K562 (cell line): ENCODE results near the gene APLF. TPM values are rescaled to one million over a fixed set of nuclear protein-coding genes. Genes with fewer than 3 reads are reported as not detected.

Experiments used
- CHD1 ChIP-seq: fragments of 200-600 bp; sonication (generic); IDR thresholded peaks from one replicate; pipeline ENCODE4 v1.6.1; 2012; ENCODE audit warnings: mild to moderate bottlenecking, moderate library complexity, low read length, inconsistent platforms
- FOXJ3 ChIP-seq: sonication (generic); formaldehyde crosslinking; IDR thresholded peaks from 2 replicates; pipeline ENCODE4 v1.4.0; 2020; ENCODE audit warnings: mild to moderate bottlenecking, missing genetic modification reagents
- MAZ ChIP-seq, 2 experiments: fragments of 450-650 bp in 1 of 2; sonication (generic) in 1 of 2; formaldehyde crosslinking; IDR thresholded peaks in 1 of 2; conservative IDR thresholded peaks in 1 of 2; 2 replicates each; pipeline versions ENCODE4 v1.4.0 to v1.5.0; 2020; ENCODE audit warnings: mild to moderate bottlenecking in 1 of 2, missing genetic modification reagents in 1 of 2
- RAD21 ChIP-seq, 2 experiments: fragments of 250-450 bp in 1 of 2; fragments of 450-650 bp in 1 of 2; sonication (Bioruptor Pico) in 1 of 2; formaldehyde crosslinking in 1 of 2; IDR thresholded peaks in 1 of 2; conservative IDR thresholded peaks in 1 of 2; 2 replicates each; pipeline versions ENCODE4 v1.4.0 to v1.8.0; 2020 to 2022; ENCODE audit warnings: mild to moderate bottlenecking in 2 of 2, moderate library complexity in 1 of 2
- SFPQ ChIP-seq: fragments of 200-400 bp; formaldehyde crosslinking; IDR thresholded peaks from 2 replicates; pipeline ENCODE4 v1.6.1; 2017; ENCODE audit warnings: mild to moderate bottlenecking, low read depth, low read length, moderate library complexity
- TEAD4 ChIP-seq, 2 experiments: sonication (generic) in 1 of 2; formaldehyde crosslinking in 1 of 2; IDR thresholded peaks; 2 replicates each; pipeline versions ENCODE4 v1.6.1 to v1.8.0; 2012 to 2022; ENCODE audit warnings: borderline replicate concordance in 1 of 2, inconsistent platforms in 1 of 2, low read length in 1 of 2, mild to moderate bottlenecking in 1 of 2, missing genetic modification reagents in 1 of 2
- polyA plus RNA-seq, 8 experiments: library from polyadenylated mRNA; depleted of rRNA in 4 of 8; stranded (reverse) in 5 of 8; unstranded in 3 of 8; fragments of >200 nt; fragmentation: Nextera tagmentation in 2 of 8; fragmentation: Illumina TruSeq in 1 of 8; extraction: Ambion mirVana in 2 of 8; extraction: Trizol in 1 of 8; gene quantifications; 2 replicates each; pipeline versions ENCODE4 v1.2.1 to v1.2.3, GENCODE V29; 2011 to 2014; ENCODE audit warnings: inconsistent platforms in 1 of 8, missing spikeins in 1 of 8
- total RNA-seq, 7 experiments: library from RNA; depleted of rRNA in 6 of 7; stranded (reverse); fragments of >200 nt in 6 of 7; fragmentation: Illumina TruSeq in 2 of 7; extraction: Trizol in 2 of 7; gene quantifications; 2 replicates each; pipeline versions ENCODE4 v1.2.1 to v1.2.3, GENCODE V29; 2011 to 2021; ENCODE audit warnings: low replicate concordance in 1 of 7
- TF ChIP-seq, protein P1 (sequence below): fragments of 450-650 bp; IDR thresholded peaks from 2 replicates; pipeline ENCODE4 v1.6.1; 2016; ENCODE audit warnings: low read depth
- TF ChIP-seq, protein P2 (sequence below): sonication (generic); formaldehyde crosslinking; IDR thresholded peaks from 2 replicates; pipeline ENCODE4 v1.8.1; 2023; ENCODE audit warnings: mild to moderate bottlenecking, missing genetic modification reagents, moderate library complexity

The APLF gene
- total and polyA plus RNA-seq, 9 of the 15 experiments (the other 6 are each of a cell fraction or from before 2014, with no cell fraction given): 0.07 to 1.1 (median 0.71) TPM

- TF ChIP-seq, protein P1, sequence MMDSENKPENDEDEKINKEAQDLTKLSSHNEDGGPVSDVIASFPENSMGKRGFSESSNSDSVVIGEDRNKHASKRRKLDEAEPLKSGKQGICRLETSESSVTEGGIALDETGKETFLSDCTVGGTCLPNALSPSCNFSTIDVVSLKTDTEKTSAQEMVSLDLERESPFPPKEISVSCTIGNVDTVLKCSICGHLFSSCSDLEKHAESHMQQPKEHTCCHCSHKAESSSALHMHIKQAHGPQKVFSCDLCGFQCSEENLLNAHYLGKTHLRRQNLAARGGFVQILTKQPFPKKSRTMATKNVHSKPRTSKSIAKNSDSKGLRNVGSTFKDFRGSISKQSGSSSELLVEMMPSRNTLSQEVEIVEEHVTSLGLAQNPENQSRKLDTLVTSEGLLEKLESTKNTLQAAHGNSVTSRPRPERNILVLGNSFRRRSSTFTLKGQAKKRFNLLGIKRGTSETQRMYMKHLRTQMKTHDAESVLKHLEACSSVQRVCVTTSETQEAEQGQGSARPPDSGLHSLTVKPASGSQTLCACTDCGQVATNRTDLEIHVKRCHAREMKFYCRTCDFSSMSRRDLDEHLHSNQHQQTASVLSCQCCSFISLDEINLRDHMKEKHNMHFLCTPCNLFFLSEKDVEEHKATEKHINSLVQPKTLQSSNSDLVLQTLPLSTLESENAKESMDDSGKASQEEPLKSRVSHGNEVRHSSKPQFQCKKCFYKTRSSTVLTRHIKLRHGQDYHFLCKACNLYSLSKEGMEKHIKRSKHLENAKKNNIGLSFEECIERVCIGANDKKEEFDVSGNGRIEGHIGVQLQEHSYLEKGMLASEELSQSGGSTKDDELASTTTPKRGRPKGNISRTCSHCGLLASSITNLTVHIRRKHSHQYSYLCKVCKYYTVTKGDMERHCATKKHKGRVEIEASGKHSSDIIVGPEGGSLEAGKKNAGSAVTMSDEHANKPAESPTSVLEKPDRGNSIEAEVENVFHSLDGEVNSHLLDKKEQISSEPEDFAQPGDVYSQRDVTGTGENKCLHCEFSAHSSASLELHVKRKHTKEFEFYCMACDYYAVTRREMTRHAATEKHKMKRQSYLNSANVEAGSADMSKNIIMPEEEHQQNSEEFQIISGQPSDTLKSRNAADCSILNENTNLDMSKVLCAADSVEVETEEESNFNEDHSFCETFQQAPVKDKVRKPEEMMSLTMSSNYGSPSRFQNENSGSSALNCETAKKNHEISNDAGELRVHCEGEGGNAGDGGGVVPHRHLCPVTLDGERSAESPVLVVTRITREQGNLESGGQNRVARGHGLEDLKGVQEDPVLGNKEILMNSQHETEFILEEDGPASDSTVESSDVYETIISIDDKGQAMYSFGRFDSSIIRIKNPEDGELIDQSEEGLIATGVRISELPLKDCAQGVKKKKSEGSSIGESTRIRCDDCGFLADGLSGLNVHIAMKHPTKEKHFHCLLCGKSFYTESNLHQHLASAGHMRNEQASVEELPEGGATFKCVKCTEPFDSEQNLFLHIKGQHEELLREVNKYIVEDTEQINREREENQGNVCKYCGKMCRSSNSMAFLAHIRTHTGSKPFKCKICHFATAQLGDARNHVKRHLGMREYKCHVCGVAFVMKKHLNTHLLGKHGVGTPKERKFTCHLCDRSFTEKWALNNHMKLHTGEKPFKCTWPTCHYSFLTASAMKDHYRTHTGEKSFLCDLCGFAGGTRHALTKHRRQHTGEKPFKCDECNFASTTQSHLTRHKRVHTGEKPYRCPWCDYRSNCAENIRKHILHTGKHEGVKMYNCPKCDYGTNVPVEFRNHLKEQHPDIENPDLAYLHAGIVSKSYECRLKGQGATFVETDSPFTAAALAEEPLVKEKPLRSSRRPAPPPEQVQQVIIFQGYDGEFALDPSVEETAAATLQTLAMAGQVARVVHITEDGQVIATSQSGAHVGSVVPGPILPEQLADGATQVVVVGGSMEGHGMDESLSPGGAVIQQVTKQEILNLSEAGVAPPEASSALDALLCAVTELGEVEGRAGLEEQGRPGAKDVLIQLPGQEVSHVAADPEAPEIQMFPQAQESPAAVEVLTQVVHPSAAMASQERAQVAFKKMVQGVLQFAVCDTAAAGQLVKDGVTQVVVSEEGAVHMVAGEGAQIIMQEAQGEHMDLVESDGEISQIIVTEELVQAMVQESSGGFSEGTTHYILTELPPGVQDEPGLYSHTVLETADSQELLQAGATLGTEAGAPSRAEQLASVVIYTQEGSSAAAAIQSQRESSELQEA: no peak
- TF ChIP-seq, protein P2, sequence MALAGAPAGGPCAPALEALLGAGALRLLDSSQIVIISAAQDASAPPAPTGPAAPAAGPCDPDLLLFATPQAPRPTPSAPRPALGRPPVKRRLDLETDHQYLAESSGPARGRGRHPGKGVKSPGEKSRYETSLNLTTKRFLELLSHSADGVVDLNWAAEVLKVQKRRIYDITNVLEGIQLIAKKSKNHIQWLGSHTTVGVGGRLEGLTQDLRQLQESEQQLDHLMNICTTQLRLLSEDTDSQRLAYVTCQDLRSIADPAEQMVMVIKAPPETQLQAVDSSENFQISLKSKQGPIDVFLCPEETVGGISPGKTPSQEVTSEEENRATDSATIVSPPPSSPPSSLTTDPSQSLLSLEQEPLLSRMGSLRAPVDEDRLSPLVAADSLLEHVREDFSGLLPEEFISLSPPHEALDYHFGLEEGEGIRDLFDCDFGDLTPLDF (CRISPR knock-in tag): no peak
- TF ChIP-seq FOXJ3 (CRISPR knock-in tag) (no peak), SFPQ (no peak), MAZ (CRISPR knock-in tag; conservative IDR thresholded peaks at IDR 0.05 in 1 of 2, IDR thresholded peaks at IDR 0.05 in 1 of 2) (no peak), RAD21 (CRISPR knock-in tag; conservative IDR thresholded peaks at IDR 0.05 in 1 of 2, IDR thresholded peaks at IDR 0.05 in 1 of 2) (no peak), TEAD4 (IDR thresholded peaks at IDR 0.05; ENCODE audit: low read length) (no peak), TEAD4 (CRISPR knock-in tag; IDR thresholded peaks at IDR 0.05; ENCODE audit: borderline replicate concordance) (no peak), CHD1 (no peak)
Observed at GRCh38 chr2:68537011-68537410, 69.6 kb downstream of the APLF start (continued).
